Prostate gland (tissue), 2 donors: Measurements from ENCODE around the gene CALB2.

Experiments
- CTCF ChIP-seq, 4 experiments: fragments of 200-600 bp in 2 of 4; fragments of 450-650 bp in 2 of 4; sonication (generic) in 2 of 4; IDR thresholded peaks; 1 replicate in 3 of 4; 2 replicates in 1 of 4; pipeline ENCODE4 v1.5.1; 2016 to 2019; ENCODE audit warnings: antibody characterized with exemption in 4 of 4, mild to moderate bottlenecking in 2 of 4, moderate library complexity in 2 of 4
- POLR2A ChIP-seq: fragments of 450-650 bp; IDR thresholded peaks from one replicate; pipeline ENCODE4 v1.6.1; 2016; ENCODE audit warnings: antibody characterized with exemption, mild to moderate bottlenecking
- POLR2AphosphoS5 ChIP-seq: sonication (generic); formaldehyde crosslinking; IDR thresholded peaks from one replicate; pipeline ENCODE4 v1.6.1; 2017; ENCODE audit warnings: antibody characterized with exemption

- TF ChIP-seq CTCF (IDR thresholded peaks at IDR 0.05) (no peak), POLR2A (no peak), POLR2AphosphoS5 (no peak)
Observed at GRCh38 chr16:71431176-71431575, 72.7 kb downstream of the CALB2 start.
